ENCODE results near the gene SERBP1.

DNA sequence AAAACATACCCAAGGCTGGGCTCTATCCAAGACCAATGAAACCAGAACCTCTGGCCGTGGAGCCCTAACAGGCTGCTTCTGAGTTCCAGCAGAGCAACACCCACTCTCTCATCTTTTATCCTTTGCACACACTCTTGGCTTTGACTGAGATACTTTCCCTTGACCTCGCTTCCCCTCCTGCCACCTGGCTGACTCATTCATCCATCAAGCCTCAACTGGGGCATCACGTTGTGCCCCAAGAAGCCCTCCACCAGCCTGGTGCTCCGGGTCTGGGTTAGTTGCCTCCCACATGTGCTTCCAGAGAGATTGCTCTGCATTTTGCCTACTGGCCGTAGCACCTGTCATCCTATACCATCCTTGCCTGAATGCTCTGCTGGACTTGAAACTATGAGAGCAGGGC, 34.5 kb upstream of the SERBP1 start:
- TF ChIP-seq, protein P1, sequence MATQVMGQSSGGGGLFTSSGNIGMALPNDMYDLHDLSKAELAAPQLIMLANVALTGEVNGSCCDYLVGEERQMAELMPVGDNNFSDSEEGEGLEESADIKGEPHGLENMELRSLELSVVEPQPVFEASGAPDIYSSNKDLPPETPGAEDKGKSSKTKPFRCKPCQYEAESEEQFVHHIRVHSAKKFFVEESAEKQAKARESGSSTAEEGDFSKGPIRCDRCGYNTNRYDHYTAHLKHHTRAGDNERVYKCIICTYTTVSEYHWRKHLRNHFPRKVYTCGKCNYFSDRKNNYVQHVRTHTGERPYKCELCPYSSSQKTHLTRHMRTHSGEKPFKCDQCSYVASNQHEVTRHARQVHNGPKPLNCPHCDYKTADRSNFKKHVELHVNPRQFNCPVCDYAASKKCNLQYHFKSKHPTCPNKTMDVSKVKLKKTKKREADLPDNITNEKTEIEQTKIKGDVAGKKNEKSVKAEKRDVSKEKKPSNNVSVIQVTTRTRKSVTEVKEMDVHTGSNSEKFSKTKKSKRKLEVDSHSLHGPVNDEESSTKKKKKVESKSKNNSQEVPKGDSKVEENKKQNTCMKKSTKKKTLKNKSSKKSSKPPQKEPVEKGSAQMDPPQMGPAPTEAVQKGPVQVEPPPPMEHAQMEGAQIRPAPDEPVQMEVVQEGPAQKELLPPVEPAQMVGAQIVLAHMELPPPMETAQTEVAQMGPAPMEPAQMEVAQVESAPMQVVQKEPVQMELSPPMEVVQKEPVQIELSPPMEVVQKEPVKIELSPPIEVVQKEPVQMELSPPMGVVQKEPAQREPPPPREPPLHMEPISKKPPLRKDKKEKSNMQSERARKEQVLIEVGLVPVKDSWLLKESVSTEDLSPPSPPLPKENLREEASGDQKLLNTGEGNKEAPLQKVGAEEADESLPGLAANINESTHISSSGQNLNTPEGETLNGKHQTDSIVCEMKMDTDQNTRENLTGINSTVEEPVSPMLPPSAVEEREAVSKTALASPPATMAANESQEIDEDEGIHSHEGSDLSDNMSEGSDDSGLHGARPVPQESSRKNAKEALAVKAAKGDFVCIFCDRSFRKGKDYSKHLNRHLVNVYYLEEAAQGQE (IDR thresholded peaks at IDR 0.05; ENCODE audit: insufficient read depth in 1 of 2, low read depth in 2 of 2, low read length in 2 of 2), result no peak
- TF ChIP-seq POLR2AphosphoS5 (IDR thresholded peaks at IDR 0.05; ENCODE audit: low read depth, low read length) (no peak), SIN3A (IDR thresholded peaks at IDR 0.05; ENCODE audit: borderline replicate concordance, insufficient read depth, low read length) (no peak), TAF1 (IDR thresholded peaks at IDR 0.05; ENCODE audit: borderline replicate concordance, insufficient read depth, low read length) (no peak)
